AG10803 (cell line): ENCODE measurements around the gene SGK1.
A peak's percentile ranks its signal among the peaks of the same experiment; 100 is the strongest.

Experiments
- DNase-seq: peaks from one replicate; pipeline ENCODE4 v3.0.0; 2010; ENCODE audit warnings: low read depth
- H3K4me3 ChIP-seq: 2 replicates; pipeline ENCODE4 v1.5.1; 2011; ENCODE audit warnings: mild to moderate bottlenecking, low read length, control low read depth
- TF ChIP-seq, protein P1 (sequence below): conservative IDR thresholded peaks from 2 replicates; pipeline ENCODE4 v1.5.1; 2011; ENCODE audit warnings: mild to moderate bottlenecking, low read length, control low read depth, inconsistent platforms

The SGK1 gene

DNA sequence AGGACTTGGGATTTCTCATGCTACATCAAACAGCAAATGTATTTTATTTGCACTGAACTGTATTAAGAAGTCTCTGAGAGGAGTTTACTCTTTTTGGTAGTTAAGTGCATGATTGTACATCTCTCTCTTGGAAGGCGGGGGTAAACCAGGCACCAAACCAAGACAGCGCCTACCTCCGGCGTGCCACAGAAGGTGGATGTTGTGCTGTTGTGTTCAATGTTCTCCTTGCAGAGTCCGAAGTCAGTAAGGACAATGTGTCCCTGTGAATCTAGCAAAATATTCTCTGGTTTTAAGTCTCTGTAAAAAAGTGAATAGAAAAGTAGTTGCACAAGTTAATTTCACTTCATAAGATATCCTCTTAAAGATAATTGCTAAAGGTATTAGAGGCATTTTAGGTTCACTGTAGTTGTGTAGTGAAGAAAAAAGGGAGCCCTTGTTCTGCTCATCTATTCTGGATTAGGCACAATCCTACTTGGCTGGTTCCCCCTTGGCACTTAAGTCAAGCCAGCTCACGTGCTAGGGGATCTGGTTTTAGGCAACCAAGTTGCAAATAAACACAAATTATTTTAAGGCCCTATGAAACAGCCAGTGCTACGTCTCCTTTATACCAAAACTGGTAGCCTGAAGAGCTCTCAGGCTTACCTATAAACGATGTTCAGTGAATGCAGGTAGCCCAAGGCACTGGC, 145.7 kb downstream of the SGK1 start:
- peak; percentile 15 for DNase-seq
- TF ChIP-seq, protein P1, sequence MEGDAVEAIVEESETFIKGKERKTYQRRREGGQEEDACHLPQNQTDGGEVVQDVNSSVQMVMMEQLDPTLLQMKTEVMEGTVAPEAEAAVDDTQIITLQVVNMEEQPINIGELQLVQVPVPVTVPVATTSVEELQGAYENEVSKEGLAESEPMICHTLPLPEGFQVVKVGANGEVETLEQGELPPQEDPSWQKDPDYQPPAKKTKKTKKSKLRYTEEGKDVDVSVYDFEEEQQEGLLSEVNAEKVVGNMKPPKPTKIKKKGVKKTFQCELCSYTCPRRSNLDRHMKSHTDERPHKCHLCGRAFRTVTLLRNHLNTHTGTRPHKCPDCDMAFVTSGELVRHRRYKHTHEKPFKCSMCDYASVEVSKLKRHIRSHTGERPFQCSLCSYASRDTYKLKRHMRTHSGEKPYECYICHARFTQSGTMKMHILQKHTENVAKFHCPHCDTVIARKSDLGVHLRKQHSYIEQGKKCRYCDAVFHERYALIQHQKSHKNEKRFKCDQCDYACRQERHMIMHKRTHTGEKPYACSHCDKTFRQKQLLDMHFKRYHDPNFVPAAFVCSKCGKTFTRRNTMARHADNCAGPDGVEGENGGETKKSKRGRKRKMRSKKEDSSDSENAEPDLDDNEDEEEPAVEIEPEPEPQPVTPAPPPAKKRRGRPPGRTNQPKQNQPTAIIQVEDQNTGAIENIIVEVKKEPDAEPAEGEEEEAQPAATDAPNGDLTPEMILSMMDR: no peak
- peak overlapping the region; percentile 70 for H3K4me3 ChIP-seq

DNA sequence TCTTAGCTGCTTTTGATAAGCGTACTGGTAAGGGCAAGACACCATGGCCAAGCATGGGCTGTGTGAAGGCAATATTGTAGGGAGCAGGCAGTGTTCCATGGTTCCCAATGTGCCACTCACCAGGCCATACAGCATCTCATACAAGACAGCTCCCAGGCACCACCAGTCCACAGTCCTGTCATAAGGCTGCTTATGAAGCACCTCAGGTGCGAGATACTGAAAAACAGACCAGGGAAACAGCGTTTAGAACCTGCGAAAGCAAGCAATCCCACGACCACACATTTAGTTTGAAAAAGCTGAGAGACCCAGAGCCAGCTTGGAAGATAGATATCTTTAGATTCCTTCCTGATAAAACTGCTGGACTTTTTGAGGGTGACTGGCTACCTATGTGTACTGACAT, 146.4 kb downstream of the SGK1 start:
- DNase-seq: peak; percentile 28
- TF ChIP-seq, protein P1: no peak
- H3K4me3 ChIP-seq: peak overlapping the region; percentile 70

DNA sequence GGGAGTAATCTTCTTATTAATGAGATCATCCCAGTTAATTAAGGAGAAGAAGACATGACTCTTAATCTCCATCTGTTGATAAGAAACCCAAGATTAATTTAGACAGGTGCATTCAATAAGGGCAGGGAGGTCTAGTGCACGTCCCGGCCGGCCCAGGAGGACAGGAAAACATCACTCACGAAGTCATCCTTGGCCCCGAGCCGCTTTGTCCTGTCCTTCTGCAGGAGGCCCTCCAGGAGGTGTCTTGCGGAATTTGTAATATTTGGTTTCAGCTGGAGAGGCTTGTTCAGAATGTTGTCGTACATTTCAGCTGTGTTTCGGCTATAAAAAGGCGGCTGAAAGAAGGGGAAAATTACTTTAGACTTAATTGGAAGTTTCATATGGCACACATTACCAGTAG, 147.1 kb downstream of the SGK1 start:
- TF ChIP-seq, protein P1: no peak
- peak overlapping the region; percentile 70 for H3K4me3 ChIP-seq
- DNase-seq: peak; percentile 36

DNA sequence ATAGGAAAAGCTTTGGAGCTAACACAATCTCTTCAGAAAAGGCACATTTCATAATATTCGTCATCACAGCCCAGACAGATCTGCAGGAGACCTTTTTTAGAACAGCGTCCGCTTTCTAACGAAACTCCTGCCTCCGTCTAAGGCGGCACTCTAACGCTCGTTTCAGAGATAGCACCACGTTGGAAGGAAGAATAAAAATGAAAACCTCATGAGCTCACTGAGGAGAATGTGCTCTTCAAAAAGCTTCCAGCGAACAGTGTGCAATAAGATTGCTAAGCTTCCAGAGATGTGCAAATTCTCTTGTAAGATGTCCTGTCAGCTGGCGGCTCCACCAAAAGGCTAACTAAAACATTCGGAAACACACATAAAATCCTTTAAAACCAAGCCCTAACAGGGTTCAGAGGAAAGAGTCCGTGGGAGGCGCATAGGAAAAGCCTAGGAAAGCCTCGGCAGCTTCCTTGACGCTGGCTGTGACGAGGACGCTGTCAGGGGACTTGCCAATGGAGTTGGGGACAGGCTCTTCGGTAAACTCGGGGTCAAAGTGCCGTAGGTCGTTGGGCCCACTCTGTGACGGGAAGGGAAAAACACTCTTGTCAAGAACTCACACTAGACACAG, 147.9 kb downstream of the SGK1 start:
- DNase-seq: peak; percentile 14
- peak overlapping the region; percentile 70 for H3K4me3 ChIP-seq
- TF ChIP-seq, protein P1: no peak

DNA sequence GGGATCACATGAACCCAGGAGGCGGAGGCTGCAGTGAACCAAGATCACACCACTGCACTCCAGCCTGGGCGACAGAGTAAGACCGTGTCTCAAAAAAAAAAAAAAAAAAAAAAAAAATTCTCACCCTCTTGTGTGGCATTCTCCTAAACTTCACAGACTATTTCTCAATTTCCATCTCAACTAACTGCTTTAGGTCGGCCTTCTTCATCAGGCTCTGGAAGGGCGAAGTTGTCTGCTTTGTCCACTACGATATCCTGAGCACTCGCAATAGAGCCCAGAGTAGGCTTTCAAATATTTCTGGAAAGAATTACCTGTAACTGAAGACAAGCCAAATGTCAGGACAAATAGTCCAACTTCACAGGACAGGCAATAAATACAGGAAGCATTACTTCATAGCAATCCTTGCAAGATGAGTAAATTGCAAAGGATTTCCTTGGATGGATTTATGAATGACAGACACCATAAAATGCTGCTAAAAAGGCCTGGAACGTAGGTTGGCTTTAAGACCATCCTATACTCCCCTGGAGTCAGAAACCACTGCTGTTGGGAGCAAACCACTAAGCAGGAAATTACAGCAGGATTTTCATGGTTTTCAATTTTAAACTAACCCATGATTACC, 149.2 kb downstream of the SGK1 start:
- TF ChIP-seq, protein P1: no peak
- peak; percentile 24 for DNase-seq
- no peak overlapping the region for H3K4me3 ChIP-seq

DNA sequence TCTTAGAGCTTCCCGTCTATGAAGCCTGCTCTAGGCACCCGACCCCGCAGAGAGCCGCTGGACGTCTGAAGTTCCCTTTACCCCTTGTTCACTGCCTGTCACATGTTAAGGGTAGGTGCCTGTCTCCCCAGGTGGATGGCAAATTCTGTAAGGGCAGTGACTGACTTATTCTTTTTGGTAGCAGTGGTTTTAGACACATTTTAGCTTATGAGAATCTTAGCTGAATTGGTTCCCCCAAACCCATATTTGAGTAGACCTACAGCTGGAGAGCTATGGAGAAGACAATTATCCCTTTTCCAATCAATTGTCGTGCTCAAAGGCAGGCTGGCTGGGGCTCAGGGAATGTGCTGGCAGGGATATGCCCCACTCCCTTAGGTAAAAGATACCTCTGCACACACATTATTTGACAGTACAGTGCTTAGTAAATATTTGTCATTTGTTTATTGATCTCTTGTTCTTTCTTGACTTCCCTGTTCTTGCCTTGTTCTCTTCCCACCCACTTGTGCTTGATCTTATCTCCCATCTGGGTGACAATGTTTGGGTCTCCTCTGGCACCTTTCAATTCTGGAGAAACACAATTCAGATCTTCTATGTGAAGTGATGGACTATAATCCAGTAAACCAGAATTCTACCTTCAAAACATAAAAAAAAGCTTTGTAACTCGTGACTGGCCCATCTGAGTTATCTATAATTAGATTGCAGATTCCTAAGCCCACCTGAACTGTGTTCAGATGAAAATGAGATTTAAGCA, 151.2 kb downstream of the SGK1 start:
- TF ChIP-seq, protein P1: no peak
- no peak overlapping the region for H3K4me3 ChIP-seq
- peak; percentile 16 for DNase-seq
